ENCODE measurements around the gene ZNF688.
A peak's percentile ranks its signal among the peaks of the same experiment; 100 is the strongest.
"Not testable (repeated sequence)": the region's sequence is repeated elsewhere in the genome, so short reads cannot be mapped to it uniquely, and the experiment has no call there.

The ZNF688 gene

GRCh38 chr16:30555315-30556124 lies 16.0 kb downstream of the ZNF688 start:
- no peak for DNase-seq

GRCh38 chr16:30554557-30555314 lies 16.8 kb downstream of the ZNF688 start:
- no peak for DNase-seq

GRCh38 chr16:30553393-30553899 lies 18.1 kb downstream of the ZNF688 start:
- no peak for DNase-seq

- no peak for DNase-seq
These were observed 18.6 kb downstream of the ZNF688 start for GRCh38 chr16:30552956-30553355.

GRCh38 chr16:30551781-30552180 lies 19.7 kb downstream of the ZNF688 start:
- no peak for DNase-seq

- DNase-seq = no peak
These were observed 22.9 kb downstream of the ZNF688 start for GRCh38 chr16:30548416-30549253.

- no peak for DNase-seq
These were observed 25.4 kb downstream of the ZNF688 start for GRCh38 chr16:30546115-30546514.

GRCh38 chr16:30543067-30543466 lies 28.4 kb downstream of the ZNF688 start:
- no peak for DNase-seq

- DNase-seq = no peak
These were observed 29.8 kb downstream of the ZNF688 start for GRCh38 chr16:30541502-30542329.

GRCh38 chr16:30540916-30541464 lies 30.5 kb downstream of the ZNF688 start:
- not testable (repeated sequence) for DNase-seq

GRCh38 chr16:30539986-30540526 lies 31.5 kb downstream of the ZNF688 start:
- not testable (repeated sequence) for DNase-seq

- DNase-seq = no peak
These were observed 32.2 kb downstream of the ZNF688 start for GRCh38 chr16:30539000-30539964.

- not testable (repeated sequence) for DNase-seq
These were observed 35.0 kb downstream of the ZNF688 start for GRCh38 chr16:30536391-30537024.

GRCh38 chr16:30535777-30536190 lies 35.7 kb downstream of the ZNF688 start:
- peak; percentile 74 for DNase-seq

GRCh38 chr16:30535106-30535776 lies 36.3 kb downstream of the ZNF688 start:
- no peak for DNase-seq

- DNase-seq = peak; percentile 85
These were observed 37.0 kb downstream of the ZNF688 start, which contains the start of gene ZNF747 for GRCh38 chr16:30534368-30535105. Gene ZNF747 (minus strand): TSS chr16:30534858. CDS start chr16:30534679, 179 bp downstream.

- DNase-seq = no peak
These were observed 37.7 kb downstream of the ZNF688 start for GRCh38 chr16:30533748-30534367.

GRCh38 chr16:30533146-30533522 lies 38.4 kb downstream of the ZNF688 start:
- DNase-seq = no peak
